SH-SY5Y (cell line): ENCODE results near the gene FOXD1.

Experiments
- GATA2 ChIP-seq: IDR thresholded peaks from 2 replicates; pipeline ENCODE4 v1.6.1; 2011; ENCODE audit warnings: mild to moderate bottlenecking, low read depth, low read length
- GATA3 ChIP-seq: IDR thresholded peaks from 2 replicates; pipeline ENCODE4 v1.6.1; 2011; ENCODE audit warnings: low read depth, mild to moderate bottlenecking, low read length, moderate library complexity

The FOXD1 gene

GRCh38 chr5:73417303-73418034, 31.1 kb downstream of the FOXD1 start:
- TF ChIP-seq GATA2 = no peak
- no peak for TF ChIP-seq GATA3

- TF ChIP-seq GATA2 (no peak), GATA3 (no peak)
These were observed 33.0 kb downstream of the FOXD1 start for GRCh38 chr5:73415617-73416016.

- no peak for TF ChIP-seq GATA2
- TF ChIP-seq GATA3 = no peak
These were observed 33.4 kb downstream of the FOXD1 start for GRCh38 chr5:73415171-73415570.

DNA sequence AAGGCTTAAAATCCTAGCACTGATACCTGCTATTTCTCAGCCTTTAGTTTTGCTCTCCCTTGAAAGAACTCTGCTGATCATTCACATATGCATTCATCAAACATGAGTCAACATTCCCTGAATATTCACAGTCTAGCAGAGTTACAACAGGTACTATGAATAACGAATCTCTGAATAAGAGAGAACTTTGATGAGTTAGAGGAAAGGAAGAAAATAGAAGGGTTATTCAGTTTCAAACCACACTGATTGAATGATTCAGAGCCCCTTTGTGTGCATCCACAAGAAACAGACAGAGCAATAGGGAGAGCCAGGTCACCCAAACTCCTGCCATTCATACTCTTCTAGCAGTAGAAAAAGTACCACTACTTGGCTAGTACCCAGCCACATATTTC, 36.0 kb downstream of the FOXD1 start:
- TF ChIP-seq GATA3 (no peak), GATA2 (no peak)

- TF ChIP-seq GATA3 (no peak), GATA2 (no peak)
These were observed 36.5 kb downstream of the FOXD1 start for GRCh38 chr5:73411936-73412596.

DNA sequence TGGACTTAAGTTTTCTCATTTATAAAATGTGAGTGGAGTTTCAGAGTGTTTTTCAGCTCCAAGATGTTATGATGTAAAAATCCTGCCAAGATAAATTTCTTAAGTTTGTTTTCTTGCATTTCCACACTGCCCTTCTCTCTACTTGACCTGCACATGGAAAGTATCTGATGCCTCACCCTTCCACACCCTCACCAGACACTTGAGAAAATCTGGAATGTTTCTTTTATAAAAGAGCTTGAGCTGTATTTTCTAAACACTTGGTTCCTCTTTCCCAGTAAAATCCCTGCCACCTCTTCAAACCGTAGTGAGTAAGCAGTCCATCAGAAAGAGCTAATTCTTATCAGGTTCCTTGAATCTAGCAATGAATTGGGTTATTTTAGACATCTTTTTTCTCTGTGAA, 42.9 kb downstream of the FOXD1 start:
- TF ChIP-seq GATA2 (no peak), GATA3 (no peak)

- TF ChIP-seq GATA2 (no peak), GATA3 (no peak)
These were observed 48.8 kb downstream of the FOXD1 start for GRCh38 chr5:73399775-73400174.
